Activated CD8-positive, alpha-beta memory T cell treated with anti-CD3 and anti-CD28 coated beads, Interleukin-2, amount 50 U/mL, for 4 hours (primary cell): ENCODE measurements around the gene LRFN3.
"Not testable (repeated sequence)": the region's sequence is repeated elsewhere in the genome, so short reads cannot be mapped to it uniquely, and the experiment has no call there.

Experiments
- DNase-seq: peaks from one replicate; pipeline ENCODE4 v3.0.0-alpha.2; 2020

LRFN3 gene

GRCh38 chr19:35908010-35908441 is 28.1 kb upstream of the LRFN3 start, which contains the start of gene TYROBP:
Gene TYROBP (minus strand): TSS chr19:35908295. CDS start chr19:35908228, 67 bp downstream.
- DNase-seq = no peak

GRCh38 chr19:35908973-35909683 is 27.0 kb upstream of the LRFN3 start:
- DNase-seq = no peak

GRCh38 chr19:35909684-35910035 is 26.5 kb upstream of the LRFN3 start:
- DNase-seq = no peak

- not testable (repeated sequence) for DNase-seq
Measured at GRCh38 chr19:35910355-35910754, 25.8 kb upstream of the LRFN3 start.

- no peak for DNase-seq
Measured at GRCh38 chr19:35911173-35911572, 25.0 kb upstream of the LRFN3 start.

- no peak for DNase-seq
Measured at GRCh38 chr19:35911790-35912189, 24.4 kb upstream of the LRFN3 start.

GRCh38 chr19:35913589-35913988 is 22.6 kb upstream of the LRFN3 start:
- no peak for DNase-seq

GRCh38 chr19:35915443-35915842 is 20.7 kb upstream of the LRFN3 start:
- no peak for DNase-seq

- DNase-seq = no peak
Measured at GRCh38 chr19:35919306-35919705, 16.9 kb upstream of the LRFN3 start.

- DNase-seq = no peak
Measured at GRCh38 chr19:35921012-35921411, 15.2 kb upstream of the LRFN3 start.

GRCh38 chr19:35925501-35925900 is 10.7 kb upstream of the LRFN3 start:
- no peak for DNase-seq

- no peak for DNase-seq
Measured at GRCh38 chr19:35928507-35928906, 7.7 kb upstream of the LRFN3 start.

GRCh38 chr19:35929876-35930275 is 6.3 kb upstream of the LRFN3 start:
- no peak for DNase-seq

GRCh38 chr19:35931161-35931873 is 4.9 kb upstream of the LRFN3 start:
- peak; percentile 99 for DNase-seq

- DNase-seq = no peak
Measured at GRCh38 chr19:35931874-35932202, 4.3 kb upstream of the LRFN3 start.

- no peak for DNase-seq
Measured at GRCh38 chr19:35932291-35932936, 3.8 kb upstream of the LRFN3 start.

GRCh38 chr19:35936738-35937268 is 629 bp downstream of the LRFN3 start:
- no peak for DNase-seq

GRCh38 chr19:35937345-35938281 is 1.4 kb downstream of the LRFN3 start:
- no peak for DNase-seq

- DNase-seq = no peak
Measured at GRCh38 chr19:35938282-35939224, 2.4 kb downstream of the LRFN3 start.

- no peak for DNase-seq
Measured at GRCh38 chr19:35939307-35940077, 3.3 kb downstream of the LRFN3 start.
